ENCODE results near the gene CEMIP2. TPM values are rescaled to one million over a fixed set of nuclear protein-coding genes. Genes with fewer than 3 reads are reported as not detected.

Gene CEMIP2
- total RNA-seq, 1 experiment from 2014 or later = 14.8 TPM

DNA sequence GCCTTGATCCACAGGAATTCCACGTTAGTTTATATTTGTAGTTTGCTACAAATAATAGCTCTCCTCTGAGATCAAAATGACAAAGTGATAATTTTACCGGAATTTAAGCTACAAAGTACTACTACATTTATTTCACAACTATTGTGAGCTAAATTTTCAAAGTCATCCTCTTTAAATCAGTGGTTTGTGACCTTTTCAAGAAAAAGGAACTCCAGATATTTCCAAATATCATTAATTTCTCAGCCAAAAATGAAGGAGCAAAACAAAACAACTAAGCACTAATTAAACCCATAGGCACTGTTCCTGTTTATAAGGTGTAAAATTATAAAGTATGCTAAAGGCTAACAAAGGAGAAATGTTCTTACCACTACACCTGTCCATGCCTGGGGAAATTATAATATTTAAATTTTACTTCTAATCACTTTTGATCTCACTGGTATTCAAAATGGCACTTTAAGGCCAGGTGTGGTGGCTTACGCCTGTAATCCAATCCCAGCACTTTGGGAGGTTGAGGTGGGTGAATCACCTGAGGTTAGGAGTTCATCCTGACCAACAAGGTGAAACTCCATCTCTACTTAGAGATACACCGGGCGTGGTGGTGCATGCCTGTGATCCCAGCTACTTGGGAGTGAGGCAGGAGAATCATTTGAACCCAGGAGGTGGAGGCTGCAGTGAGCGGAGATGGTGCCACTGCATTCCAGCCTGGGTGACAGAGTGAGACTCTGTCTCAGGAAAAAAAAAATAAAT lies 77.5 kb downstream of the CEMIP2 start:
- ATAC-seq = no peak
- POLR2A ChIA-PET = no interaction called here

DNA sequence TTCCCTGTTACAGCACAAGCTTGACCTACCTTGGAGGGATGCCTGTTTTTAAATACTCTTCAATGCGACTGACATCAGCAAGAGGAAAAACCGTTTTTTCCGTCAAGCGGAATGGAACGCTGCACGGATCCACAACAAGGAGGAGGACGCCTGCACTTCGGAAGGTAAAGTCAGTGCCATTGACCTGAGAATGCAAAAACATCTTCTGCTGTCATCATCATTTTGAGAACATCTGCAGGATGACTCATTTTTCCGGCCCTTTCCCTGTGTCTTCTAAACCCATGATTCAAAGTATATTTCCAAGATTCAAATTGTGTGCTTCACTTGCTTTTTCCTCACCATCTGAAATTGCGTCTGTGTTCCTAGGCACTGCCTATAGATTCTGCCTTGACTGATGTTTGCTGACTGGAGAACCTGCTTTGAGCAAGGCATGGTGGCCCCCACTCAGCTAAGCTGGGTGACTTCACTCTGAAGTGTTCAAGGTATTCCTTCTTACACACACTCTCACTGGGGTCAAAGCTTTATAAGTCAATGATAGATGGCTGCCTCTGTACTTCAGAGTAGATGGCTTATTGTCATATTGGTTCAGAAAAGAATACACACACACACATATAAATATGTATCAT lies 78.1 kb downstream of the CEMIP2 start:
- Histone ChIP-seq H3K4me1 (ENCODE audit: control insufficient read depth, insufficient read depth, low read length) (no peaks in the 10 kb centered on the region), H3K36me3 (ENCODE audit: control insufficient read depth, insufficient read depth, low read length) (no peaks in the 10 kb centered on the region), H3K4me3 (ENCODE audit: low read depth in 2 of 2, low read length in 2 of 2) (no peak overlapping the region), H3K27ac (ENCODE audit: low read length) (no peak overlapping the region), H3K9me3 (ENCODE audit: control insufficient read depth, insufficient read depth, low read depth, low read length) (no peaks in the 10 kb centered on the region), H3K27me3 (ENCODE audit: control insufficient read depth, insufficient read depth, low read length) (no peaks in the 10 kb centered on the region)
- TF ChIP-seq TCF7L2 (IDR thresholded peaks at IDR 0.05; ENCODE audit: low read depth, low read length) = no peak
- no peak for TF ChIP-seq POLR2AphosphoS5 (IDR thresholded peaks at IDR 0.05; ENCODE audit: low read depth, low read length)
- TF ChIP-seq, protein P1, sequence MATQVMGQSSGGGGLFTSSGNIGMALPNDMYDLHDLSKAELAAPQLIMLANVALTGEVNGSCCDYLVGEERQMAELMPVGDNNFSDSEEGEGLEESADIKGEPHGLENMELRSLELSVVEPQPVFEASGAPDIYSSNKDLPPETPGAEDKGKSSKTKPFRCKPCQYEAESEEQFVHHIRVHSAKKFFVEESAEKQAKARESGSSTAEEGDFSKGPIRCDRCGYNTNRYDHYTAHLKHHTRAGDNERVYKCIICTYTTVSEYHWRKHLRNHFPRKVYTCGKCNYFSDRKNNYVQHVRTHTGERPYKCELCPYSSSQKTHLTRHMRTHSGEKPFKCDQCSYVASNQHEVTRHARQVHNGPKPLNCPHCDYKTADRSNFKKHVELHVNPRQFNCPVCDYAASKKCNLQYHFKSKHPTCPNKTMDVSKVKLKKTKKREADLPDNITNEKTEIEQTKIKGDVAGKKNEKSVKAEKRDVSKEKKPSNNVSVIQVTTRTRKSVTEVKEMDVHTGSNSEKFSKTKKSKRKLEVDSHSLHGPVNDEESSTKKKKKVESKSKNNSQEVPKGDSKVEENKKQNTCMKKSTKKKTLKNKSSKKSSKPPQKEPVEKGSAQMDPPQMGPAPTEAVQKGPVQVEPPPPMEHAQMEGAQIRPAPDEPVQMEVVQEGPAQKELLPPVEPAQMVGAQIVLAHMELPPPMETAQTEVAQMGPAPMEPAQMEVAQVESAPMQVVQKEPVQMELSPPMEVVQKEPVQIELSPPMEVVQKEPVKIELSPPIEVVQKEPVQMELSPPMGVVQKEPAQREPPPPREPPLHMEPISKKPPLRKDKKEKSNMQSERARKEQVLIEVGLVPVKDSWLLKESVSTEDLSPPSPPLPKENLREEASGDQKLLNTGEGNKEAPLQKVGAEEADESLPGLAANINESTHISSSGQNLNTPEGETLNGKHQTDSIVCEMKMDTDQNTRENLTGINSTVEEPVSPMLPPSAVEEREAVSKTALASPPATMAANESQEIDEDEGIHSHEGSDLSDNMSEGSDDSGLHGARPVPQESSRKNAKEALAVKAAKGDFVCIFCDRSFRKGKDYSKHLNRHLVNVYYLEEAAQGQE (IDR thresholded peaks at IDR 0.05; ENCODE audit: insufficient read depth in 1 of 2, low read depth in 2 of 2, low read length in 1 of 2) = no peak
- TF ChIP-seq, protein P2, sequence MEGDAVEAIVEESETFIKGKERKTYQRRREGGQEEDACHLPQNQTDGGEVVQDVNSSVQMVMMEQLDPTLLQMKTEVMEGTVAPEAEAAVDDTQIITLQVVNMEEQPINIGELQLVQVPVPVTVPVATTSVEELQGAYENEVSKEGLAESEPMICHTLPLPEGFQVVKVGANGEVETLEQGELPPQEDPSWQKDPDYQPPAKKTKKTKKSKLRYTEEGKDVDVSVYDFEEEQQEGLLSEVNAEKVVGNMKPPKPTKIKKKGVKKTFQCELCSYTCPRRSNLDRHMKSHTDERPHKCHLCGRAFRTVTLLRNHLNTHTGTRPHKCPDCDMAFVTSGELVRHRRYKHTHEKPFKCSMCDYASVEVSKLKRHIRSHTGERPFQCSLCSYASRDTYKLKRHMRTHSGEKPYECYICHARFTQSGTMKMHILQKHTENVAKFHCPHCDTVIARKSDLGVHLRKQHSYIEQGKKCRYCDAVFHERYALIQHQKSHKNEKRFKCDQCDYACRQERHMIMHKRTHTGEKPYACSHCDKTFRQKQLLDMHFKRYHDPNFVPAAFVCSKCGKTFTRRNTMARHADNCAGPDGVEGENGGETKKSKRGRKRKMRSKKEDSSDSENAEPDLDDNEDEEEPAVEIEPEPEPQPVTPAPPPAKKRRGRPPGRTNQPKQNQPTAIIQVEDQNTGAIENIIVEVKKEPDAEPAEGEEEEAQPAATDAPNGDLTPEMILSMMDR (IDR thresholded peaks at IDR 0.05) = no peak
- TF ChIP-seq SIN3A (IDR thresholded peaks at IDR 0.05; ENCODE audit: borderline replicate concordance, insufficient read depth, low read depth, low read length) = no peak
- no peak for DNase-seq (ENCODE audit: low read depth, low spot score)
- in situ Hi-C loops (cut with HindIII; ENCODE audit: low pct_unique_long_range_greater_than_20kb, low sequenced_read_pairs) (no loop called here), intact Hi-C loops (cut with micrococcal nuclease; ENCODE audit: unreplicated experiment) (no loop called here)
- CTCF ChIA-PET = no interaction called here
- POLR2A ChIA-PET = no interaction called here
- no TSS peak for BruUV-seq (replicated peaks)
- no peak for ATAC-seq

More for the DNA sequence above, 77.5 kb downstream of the CEMIP2 start:
- Histone ChIP-seq H3K27ac (ENCODE audit: low read length) (no peak overlapping the region), H3K4me1 (ENCODE audit: control insufficient read depth, insufficient read depth, low read length) (no peaks in the 10 kb centered on the region), H3K4me3 (ENCODE audit: low read depth in 2 of 2, low read length in 2 of 2) (no peak overlapping the region), H3K36me3 (ENCODE audit: control insufficient read depth, insufficient read depth, low read length) (no peaks in the 10 kb centered on the region), H3K9me3 (ENCODE audit: control insufficient read depth, insufficient read depth, low read depth, low read length) (no peaks in the 10 kb centered on the region), H3K27me3 (ENCODE audit: control insufficient read depth, insufficient read depth, low read length) (no peaks in the 10 kb centered on the region)
- intact Hi-C loops (cut with micrococcal nuclease; ENCODE audit: unreplicated experiment) = no loop called here
- CTCF ChIA-PET = no interaction called here
- TF ChIP-seq TCF7L2 (IDR thresholded peaks at IDR 0.05; ENCODE audit: low read depth, low read length) (no peak), POLR2AphosphoS5 (IDR thresholded peaks at IDR 0.05; ENCODE audit: low read depth, low read length) (no peak), SIN3A (IDR thresholded peaks at IDR 0.05; ENCODE audit: borderline replicate concordance, insufficient read depth, low read depth, low read length) (no peak)
- TF ChIP-seq, protein P1 (IDR thresholded peaks at IDR 0.05; ENCODE audit: insufficient read depth in 1 of 2, low read depth in 2 of 2, low read length in 1 of 2) = no peak
- TF ChIP-seq, protein P2 (IDR thresholded peaks at IDR 0.05) = no peak
- no TSS peak for BruUV-seq (replicated peaks)
- no peak for DNase-seq (ENCODE audit: low read depth, low spot score)
- in situ Hi-C loops (cut with HindIII; ENCODE audit: low pct_unique_long_range_greater_than_20kb, low sequenced_read_pairs) = no loop called here

All from Panc1 (cell line).